Activated naive CD4-positive, alpha-beta T cell (primary cell): ENCODE measurements around the gene MACROD1.

ENCODE experiments used
- DNase-seq, 4 experiments: peaks; one replicate each; lab custom pipeline; 2025; lab: John Stamatoyannopoulos, UW

The MACROD1 gene

DNA sequence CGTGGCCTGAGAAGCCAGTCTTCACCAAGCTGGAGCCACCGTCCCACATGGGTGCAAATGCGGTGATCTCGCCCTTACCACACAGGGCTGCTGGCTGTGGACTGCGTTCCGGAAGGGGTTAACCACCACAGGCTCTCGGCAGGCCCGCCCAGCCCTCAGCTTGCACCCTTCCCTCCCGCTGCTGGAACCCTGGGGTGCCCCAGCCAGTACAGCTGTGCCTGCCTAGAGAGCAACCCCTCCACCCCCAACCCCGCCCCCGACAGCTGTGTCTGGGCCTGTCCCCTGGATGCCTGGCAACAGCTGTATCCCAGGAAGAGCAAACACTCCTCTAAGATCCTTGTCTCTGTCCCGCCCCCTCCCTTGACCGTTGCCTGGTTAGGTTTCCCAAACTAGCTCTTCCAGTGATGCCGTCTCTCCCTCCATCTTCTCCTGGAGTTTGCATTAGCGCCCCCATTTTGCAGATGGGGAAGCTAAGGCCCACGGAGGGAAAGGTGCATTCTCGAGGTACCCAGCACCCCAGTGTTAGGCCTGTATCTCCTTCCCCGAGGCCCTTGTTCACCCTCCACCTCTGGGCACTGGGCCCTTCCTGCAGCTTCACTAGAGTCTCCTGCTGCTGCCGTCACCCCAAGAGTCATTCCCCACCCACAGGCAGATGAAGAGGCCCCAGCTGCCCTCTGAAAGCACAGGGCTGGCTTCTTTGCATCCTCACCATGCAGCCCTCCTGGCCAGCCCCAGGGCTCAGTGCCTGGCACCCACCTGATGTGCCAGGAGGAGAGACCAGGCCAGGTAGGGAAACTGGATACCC is 204.1 kb downstream of the MACROD1 start:
- no peak for DNase-seq

DNA sequence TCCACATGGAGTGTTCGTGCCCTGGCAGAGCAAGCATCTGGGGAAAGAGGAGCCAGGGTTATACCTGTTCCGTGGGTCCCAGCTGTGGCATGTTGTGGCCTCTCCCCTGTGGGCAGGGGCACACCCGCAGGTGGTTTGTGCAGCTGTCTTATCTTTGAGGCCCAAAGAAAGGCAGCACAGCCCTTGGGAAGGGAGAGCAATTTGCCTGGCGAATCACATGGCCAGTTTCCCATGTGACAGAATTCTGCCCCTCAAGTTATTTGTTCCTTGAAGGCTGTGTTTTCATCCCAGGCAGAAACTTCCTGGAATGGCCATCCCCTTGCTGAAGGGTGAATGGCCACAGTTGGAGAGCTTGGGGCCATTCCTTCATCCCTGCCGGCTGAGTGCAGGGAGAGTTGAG is 207.9 kb downstream of the MACROD1 start:
- DNase-seq = no peak

DNA sequence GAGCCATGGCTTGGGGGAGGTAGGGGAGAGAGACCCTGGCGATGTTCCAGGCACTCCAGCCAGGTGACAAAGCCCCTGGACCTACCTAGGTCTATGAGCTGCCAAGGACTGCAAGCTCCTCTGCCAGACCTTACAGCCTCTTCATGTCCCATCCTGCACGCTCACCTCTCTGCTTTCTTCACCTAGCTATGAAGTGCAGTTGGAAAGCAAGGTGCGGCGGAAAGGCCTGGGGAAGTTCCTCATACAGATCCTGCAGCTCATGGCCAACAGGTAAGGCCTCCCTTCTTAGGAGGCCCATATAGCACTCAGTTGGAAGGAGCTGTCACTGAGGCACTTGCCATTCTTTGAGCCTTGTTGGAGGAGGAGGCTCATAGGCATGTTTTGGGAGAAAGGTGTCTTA is 213.3 kb downstream of the MACROD1 start:
- DNase-seq = no peak

DNA sequence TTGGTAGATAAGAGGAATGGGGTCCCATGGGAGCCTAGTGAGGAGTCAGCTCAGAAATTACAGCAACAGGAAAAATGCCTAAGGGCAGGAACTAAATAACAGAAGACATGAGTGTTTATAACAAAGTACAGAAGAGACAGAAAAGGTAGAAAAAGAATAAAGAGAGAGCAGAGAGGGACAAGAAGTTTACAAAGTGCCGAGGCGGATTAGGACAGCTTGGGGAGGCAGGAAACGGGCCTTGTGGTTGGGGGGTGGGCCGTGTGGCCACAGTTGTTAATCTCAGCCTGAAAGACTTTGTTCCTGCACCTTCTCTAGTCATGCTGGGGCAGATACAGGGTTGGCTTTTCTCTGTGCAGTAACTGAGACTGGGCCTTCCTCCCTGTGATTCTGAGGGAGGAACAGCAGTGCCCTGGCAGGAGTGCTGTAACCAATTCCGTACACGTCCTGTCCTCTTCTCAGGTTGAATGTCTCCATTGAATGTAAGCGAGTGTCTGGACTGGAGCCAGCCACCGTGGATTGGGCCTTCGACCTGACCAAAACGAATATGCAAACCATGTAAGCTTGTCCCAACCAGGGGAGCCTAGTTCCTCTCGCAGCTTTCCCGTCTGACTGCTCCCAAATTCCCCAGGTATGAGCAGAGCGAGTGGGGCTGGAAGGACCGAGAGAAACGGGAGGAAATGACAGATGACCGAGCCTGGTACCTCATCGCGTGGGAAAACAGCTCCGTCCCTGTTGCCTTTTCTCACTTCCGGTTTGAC is 214.0 kb downstream of the MACROD1 start:
- no peak for DNase-seq
